G401 (cell line): ENCODE measurements around the gene ZNF543. TPM values are rescaled to one million over a fixed set of nuclear protein-coding genes. Genes with fewer than 3 reads are reported as not detected.
"Not testable (repeated sequence)": the region's sequence is repeated elsewhere in the genome, so short reads cannot be mapped to it uniquely, and the experiment has no call there.

Experiments
- DNase-seq: peaks from one replicate; pipeline ENCODE4 v3.0.0-alpha.2; 2015; ENCODE audit warnings: low spot score
- in situ Hi-C: cut with HindIII; loops from 2 replicates; pipeline ENCODE4 v1.10.0; 2016; ENCODE audit warnings: low sequenced_read_pairs, mixed read lengths
- total RNA-seq: library from RNA; depleted of rRNA; stranded (reverse); fragments of >200 nt; shearing (Covaris generic); gene quantifications from 2 replicates; pipeline ENCODE4 v1.2.3, GENCODE V29; 2014; rRNA removed

The ZNF543 gene
- total RNA-seq, 1 experiment from 2014 or later: 9.6 TPM

GRCh38 chr19:57374179-57374578 is 53.9 kb downstream of the ZNF543 start:
- in situ Hi-C loops: no loop called here
- DNase-seq: no peak

- DNase-seq, in situ Hi-C loops: not testable (repeated sequence)
These were observed 54.4 kb downstream of the ZNF543 start for GRCh38 chr19:57374647-57375046.

GRCh38 chr19:57376151-57376550 is 55.9 kb downstream of the ZNF543 start:
- no peak for DNase-seq
- in situ Hi-C loops: no loop called here

GRCh38 chr19:57377498-57378146 is 57.4 kb downstream of the ZNF543 start:
- in situ Hi-C loops: no loop called here

More at GRCh38 chr19:57377498-57378146, 57.4 kb downstream of the ZNF543 start:
- no peak for DNase-seq

Other genes with a start within 250 kb of the ZNF543 start
- 0.20 TPM in 1 of 2 replicates, not detected in the other for gene USP29, start 200.5 kb upstream of the ZNF543 start, total RNA-seq
- not detected in 2 replicates for gene ZIM3, start 175.3 kb upstream of the ZNF543 start, total RNA-seq
- 2.6 TPM in 1 of 2 replicates, not detected in the other for gene DUXA, start 153.0 kb upstream of the ZNF543 start, total RNA-seq
- gene ZNF264, start 129.0 kb upstream of the ZNF543 start, total RNA-seq: 12.3 and 23.2 TPM in 2 replicates
- gene AURKC, start 89.4 kb upstream of the ZNF543 start, total RNA-seq: not detected in 2 replicates
- gene ZNF805, start 79.8 kb upstream of the ZNF543 start, total RNA-seq: 8.8 and 9.2 TPM in 2 replicates
- gene ZNF460, start 40.0 kb upstream of the ZNF543 start, total RNA-seq: 19.5 and 29.1 TPM in 2 replicates
- 9.2 and 9.5 TPM in 2 replicates for gene ZNF304, start 30.8 kb downstream of the ZNF543 start, total RNA-seq
- gene TRAPPC2B, start 43.1 kb downstream of the ZNF543 start, total RNA-seq: 18.6 and 19.0 TPM in 2 replicates
- 0.68 and 1.7 TPM in 2 replicates for gene ZNF547, start 43.1 kb downstream of the ZNF543 start, total RNA-seq
- 4.1 and 6.0 TPM in 2 replicates for gene ZNF548, start 69.4 kb downstream of the ZNF543 start, total RNA-seq
- 7.1 and 10.4 TPM in 2 replicates for gene ZNF17, start 90.7 kb downstream of the ZNF543 start, total RNA-seq
- gene ZNF749, start 114.9 kb downstream of the ZNF543 start, total RNA-seq: 6.6 and 16.3 TPM in 2 replicates
- gene VN1R1, start 136.7 kb downstream of the ZNF543 start, total RNA-seq: not detected in 2 replicates
- 3.3 and 9.1 TPM in 2 replicates for gene ZNF772, start 157.1 kb downstream of the ZNF543 start, total RNA-seq
- 4.9 and 9.2 TPM in 2 replicates for gene ZNF419, start 167.3 kb downstream of the ZNF543 start, total RNA-seq
- gene ZNF773, start 179.5 kb downstream of the ZNF543 start, total RNA-seq: 3.8 and 11.8 TPM in 2 replicates
- 2.6 and 3.9 TPM in 2 replicates for gene ZNF549, start 206.9 kb downstream of the ZNF543 start, total RNA-seq
- gene ZNF550, start 239.4 kb downstream of the ZNF543 start, total RNA-seq: 5.9 and 6.3 TPM in 2 replicates